ENCODE results near the gene ARID1B. TPM values are rescaled to one million over a fixed set of nuclear protein-coding genes. Genes with fewer than 3 reads are reported as not detected.

ARID1B gene
- total RNA-seq, 1 experiment from 2014 or later, result 35.6 TPM

DNA sequence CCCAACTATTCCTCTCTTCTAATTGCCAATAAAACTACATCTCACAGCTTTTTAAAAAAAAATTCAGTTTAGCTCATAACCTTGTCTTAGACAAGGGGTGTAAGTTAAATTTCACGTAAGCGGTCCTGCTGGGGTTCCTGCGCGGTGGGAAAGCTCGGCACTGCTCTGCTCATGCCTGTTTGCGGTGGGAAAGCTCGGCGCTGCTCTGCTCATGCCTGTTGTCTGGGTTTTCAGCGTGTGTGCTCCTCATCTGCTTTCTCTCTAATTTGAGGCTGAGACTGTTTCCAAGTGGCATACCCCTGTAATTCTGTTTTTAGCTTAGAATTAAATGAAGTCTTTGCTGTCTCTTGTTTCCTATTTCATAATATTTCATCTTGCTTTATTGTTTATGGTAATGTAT, 18.6 kb downstream of the ARID1B start:
- POLR2A ChIA-PET, result no interaction called here
- RAD21 ChIA-PET (ENCODE audit: low non-redundant PET in 1 of 2, low total read pairs in 2 of 2, uncharacterized antibody in 2 of 2, unreplicated experiment in 2 of 2), result no interaction called here
- Histone ChIP-seq H3K27ac (ENCODE audit: low read depth, low read length) (no peak overlapping the region), H3K36me3 (ENCODE audit: control insufficient read depth in 1 of 2, insufficient read depth in 2 of 2, low read length in 2 of 2) (no peaks in the 10 kb centered on the region), H3K79me2 (ENCODE audit: insufficient read depth, low read length) (peaks cover 81% of the 10 kb centered on the region), H4K20me1 (ENCODE audit: insufficient read depth) (no peaks in the 10 kb centered on the region), H3K27me3 (ENCODE audit: insufficient read depth, low read length) (no peaks in the 10 kb centered on the region), H3K9me3 (ENCODE audit: control insufficient read depth in 1 of 2, insufficient read depth in 1 of 2, low read depth in 1 of 2, low read length in 2 of 2) (no peaks in the 10 kb centered on the region), H3K4me3 (replicated peaks in 1 of 2; ENCODE audit: low read depth in 1 of 2, low read length in 2 of 2) (no peak overlapping the region), H3K4me1 (ENCODE audit: control insufficient read depth in 1 of 2, insufficient read depth in 2 of 2, low read length in 2 of 2) (no peaks in the 10 kb centered on the region), H3K9ac (ENCODE audit: low read length) (no peak overlapping the region), H3K4me2 (ENCODE audit: low read length) (no peak overlapping the region), H2AFZ (ENCODE audit: low read depth, low read length, poor library complexity, severe bottlenecking) (no peak overlapping the region), H3K9me2 (ENCODE audit: insufficient read depth) (no peaks in the 10 kb centered on the region)
- no peak for DNase-seq (ENCODE audit: low read depth, low spot score)
- BruUV-seq (replicated peaks), result no TSS peak
- intact Hi-C loops (cut with micrococcal nuclease), result no loop called here
- ATAC-seq, result no peak
- TF ChIP-seq, protein P1, sequence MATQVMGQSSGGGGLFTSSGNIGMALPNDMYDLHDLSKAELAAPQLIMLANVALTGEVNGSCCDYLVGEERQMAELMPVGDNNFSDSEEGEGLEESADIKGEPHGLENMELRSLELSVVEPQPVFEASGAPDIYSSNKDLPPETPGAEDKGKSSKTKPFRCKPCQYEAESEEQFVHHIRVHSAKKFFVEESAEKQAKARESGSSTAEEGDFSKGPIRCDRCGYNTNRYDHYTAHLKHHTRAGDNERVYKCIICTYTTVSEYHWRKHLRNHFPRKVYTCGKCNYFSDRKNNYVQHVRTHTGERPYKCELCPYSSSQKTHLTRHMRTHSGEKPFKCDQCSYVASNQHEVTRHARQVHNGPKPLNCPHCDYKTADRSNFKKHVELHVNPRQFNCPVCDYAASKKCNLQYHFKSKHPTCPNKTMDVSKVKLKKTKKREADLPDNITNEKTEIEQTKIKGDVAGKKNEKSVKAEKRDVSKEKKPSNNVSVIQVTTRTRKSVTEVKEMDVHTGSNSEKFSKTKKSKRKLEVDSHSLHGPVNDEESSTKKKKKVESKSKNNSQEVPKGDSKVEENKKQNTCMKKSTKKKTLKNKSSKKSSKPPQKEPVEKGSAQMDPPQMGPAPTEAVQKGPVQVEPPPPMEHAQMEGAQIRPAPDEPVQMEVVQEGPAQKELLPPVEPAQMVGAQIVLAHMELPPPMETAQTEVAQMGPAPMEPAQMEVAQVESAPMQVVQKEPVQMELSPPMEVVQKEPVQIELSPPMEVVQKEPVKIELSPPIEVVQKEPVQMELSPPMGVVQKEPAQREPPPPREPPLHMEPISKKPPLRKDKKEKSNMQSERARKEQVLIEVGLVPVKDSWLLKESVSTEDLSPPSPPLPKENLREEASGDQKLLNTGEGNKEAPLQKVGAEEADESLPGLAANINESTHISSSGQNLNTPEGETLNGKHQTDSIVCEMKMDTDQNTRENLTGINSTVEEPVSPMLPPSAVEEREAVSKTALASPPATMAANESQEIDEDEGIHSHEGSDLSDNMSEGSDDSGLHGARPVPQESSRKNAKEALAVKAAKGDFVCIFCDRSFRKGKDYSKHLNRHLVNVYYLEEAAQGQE (IDR thresholded peaks at IDR 0.05; ENCODE audit: low read depth), result no peak
- TF ChIP-seq YY1 (IDR thresholded peaks at IDR 0.05; ENCODE audit: extremely low read depth, insufficient replicate concordance, low read depth, low read length), result no peak
- TF ChIP-seq CEBPB (IDR thresholded peaks at IDR 0.05; ENCODE audit: low read depth), result no peak
- TF ChIP-seq POLR2A (IDR thresholded peaks at IDR 0.05; ENCODE audit: borderline replicate concordance, extremely low read depth, insufficient read depth, insufficient read length), result no peak
- no peak for TF ChIP-seq EZH2 (IDR thresholded peaks at IDR 0.05)
- TF ChIP-seq CBX3 (IDR thresholded peaks at IDR 0.05; ENCODE audit: low read depth), result no peak
- no peak for TF ChIP-seq FOSL1 (IDR thresholded peaks at IDR 0.05; ENCODE audit: low read depth)
- no peak for TF ChIP-seq RAD21 (IDR thresholded peaks at IDR 0.05; ENCODE audit: low read depth)
- TF ChIP-seq EGR1 (IDR thresholded peaks at IDR 0.05; ENCODE audit: low read depth), result no peak
- TF ChIP-seq, protein P2, sequence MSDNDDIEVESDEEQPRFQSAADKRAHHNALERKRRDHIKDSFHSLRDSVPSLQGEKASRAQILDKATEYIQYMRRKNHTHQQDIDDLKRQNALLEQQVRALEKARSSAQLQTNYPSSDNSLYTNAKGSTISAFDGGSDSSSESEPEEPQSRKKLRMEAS (IDR thresholded peaks at IDR 0.05), result no peak
- no peak for TF ChIP-seq ELF1 (IDR thresholded peaks at IDR 0.05; ENCODE audit: borderline replicate concordance, low read depth)
- no peak for TF ChIP-seq TCF7L2 (IDR thresholded peaks at IDR 0.05; ENCODE audit: borderline replicate concordance, extremely low read depth, insufficient read depth, insufficient read length)
- TF ChIP-seq SP1 (IDR thresholded peaks at IDR 0.05; ENCODE audit: low read depth), result no peak
- TF ChIP-seq, protein P3, sequence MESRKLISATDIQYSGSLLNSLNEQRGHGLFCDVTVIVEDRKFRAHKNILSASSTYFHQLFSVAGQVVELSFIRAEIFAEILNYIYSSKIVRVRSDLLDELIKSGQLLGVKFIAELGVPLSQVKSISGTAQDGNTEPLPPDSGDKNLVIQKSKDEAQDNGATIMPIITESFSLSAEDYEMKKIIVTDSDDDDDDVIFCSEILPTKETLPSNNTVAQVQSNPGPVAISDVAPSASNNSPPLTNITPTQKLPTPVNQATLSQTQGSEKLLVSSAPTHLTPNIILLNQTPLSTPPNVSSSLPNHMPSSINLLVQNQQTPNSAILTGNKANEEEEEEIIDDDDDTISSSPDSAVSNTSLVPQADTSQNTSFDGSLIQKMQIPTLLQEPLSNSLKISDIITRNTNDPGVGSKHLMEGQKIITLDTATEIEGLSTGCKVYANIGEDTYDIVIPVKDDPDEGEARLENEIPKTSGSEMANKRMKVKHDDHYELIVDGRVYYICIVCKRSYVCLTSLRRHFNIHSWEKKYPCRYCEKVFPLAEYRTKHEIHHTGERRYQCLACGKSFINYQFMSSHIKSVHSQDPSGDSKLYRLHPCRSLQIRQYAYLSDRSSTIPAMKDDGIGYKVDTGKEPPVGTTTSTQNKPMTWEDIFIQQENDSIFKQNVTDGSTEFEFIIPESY (IDR thresholded peaks at IDR 0.05; ENCODE audit: extremely low read depth, insufficient replicate concordance, low read length), result no peak
- TF ChIP-seq SIN3A (IDR thresholded peaks at IDR 0.05; ENCODE audit: low read depth), result no peak
- TF ChIP-seq POLR2AphosphoS5 (IDR thresholded peaks at IDR 0.05; ENCODE audit: low read depth, low read length), result no peak
- TF ChIP-seq JUND (IDR thresholded peaks at IDR 0.05), result no peak
- CTCF ChIA-PET, result interaction anchor here (0.7 kb wide), 1 partner anchor 516 kb away, joined by 3 read pairs; no protein-coding TSS in a partner anchor
